ENCODE data around the gene RGS6.

GRCh38 chr14:72522847-72523246 is 590.6 kb downstream of the RGS6 start:
- TF ChIP-seq EZH2 (IDR thresholded peaks at IDR 0.05; ENCODE audit: low read length, missing control alignments), result no peak
- no peak for TF ChIP-seq CTCF (conservative IDR thresholded peaks at IDR 0.05 in 1 of 2, IDR thresholded peaks at IDR 0.05 in 1 of 2; ENCODE audit: low read depth in 1 of 2, low read length in 2 of 2)

All from fibroblast of lung (primary cell).